Amniotic stem cell (primary cell): ENCODE results near the gene YEATS2.
"Not testable (repeated sequence)": the region's sequence is repeated elsewhere in the genome, so short reads cannot be mapped to it uniquely, and the experiment has no call there.

Experiments
- DNase-seq: peaks from one replicate; lab custom pipeline; 2025; lab: John Stamatoyannopoulos, UW

YEATS2 gene

DNA sequence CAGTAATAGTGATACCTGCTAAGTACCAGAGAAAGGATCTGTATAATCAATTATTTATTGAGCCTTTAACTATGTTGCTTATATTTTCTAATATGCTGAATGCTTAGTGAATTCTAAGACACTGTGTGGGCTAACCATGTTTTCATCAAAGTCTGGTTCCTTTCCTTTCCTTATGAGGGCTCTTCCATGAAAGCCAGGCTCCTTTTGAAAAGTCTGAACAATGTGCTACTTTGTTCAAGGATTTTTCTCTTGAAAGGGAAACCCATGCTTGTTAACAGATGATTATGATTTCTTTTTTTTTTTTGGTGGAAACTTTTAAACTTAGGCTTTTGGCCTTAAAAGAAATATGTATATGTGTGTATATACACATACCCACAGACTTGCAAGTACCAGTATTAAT lies 17.0 kb downstream of the YEATS2 start:
- DNase-seq: no peak

DNA sequence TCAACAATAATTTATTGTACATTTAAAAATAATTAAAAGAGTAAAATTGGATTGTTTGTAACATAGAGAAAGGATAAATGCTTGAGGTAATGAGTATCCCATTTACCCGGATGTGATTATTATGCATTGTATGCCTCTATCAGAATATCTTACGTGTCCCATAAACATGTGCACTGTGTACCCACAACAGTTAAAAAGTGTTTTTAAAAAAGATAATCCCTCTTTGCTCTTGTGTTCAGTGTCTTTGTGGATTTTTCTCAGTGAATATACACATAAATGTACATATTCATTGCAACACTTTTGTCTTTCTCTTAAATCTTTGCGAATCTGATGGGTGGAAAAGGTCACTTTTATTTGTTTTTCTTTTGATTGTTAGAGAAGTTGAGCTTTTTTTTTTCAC lies 20.4 kb downstream of the YEATS2 start:
- DNase-seq: no peak

DNA sequence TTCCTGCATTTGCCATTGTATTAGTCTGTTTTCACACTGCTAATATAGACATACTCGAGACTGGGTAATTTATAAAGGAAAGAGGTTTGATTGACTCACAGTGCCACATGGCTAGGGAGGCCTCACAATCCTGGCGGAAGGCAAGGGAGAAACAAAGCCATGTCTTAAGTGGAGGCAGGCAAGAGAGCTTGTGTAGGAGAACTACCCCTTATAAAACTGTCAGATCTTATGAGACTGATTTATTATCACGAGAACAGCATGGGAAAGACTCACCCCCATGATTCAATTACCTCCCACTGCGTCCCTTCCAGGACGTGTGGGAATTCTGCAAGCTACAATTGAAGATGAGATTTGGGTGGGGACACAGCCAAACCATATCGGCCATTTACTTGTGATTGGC lies 27.8 kb downstream of the YEATS2 start:
- DNase-seq: no peak

DNA sequence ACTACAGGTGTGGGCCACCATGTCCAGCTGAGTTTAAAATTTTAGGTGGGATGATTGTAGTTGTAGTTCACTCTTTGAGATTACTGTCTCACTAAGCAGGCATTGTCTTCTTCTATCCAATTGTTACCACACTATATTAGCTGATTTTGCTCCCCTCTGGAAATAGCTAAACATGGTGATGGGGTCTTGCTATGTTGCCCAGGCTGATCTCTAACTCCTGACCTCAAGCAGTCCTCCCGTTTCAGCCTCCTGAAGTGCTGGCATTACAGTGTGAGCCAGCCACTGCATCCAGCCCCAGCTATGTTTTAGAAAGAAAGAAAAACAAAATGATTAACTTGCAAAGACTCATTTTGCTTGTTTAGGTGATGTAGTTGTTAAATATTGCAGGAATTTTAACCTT lies 30.6 kb downstream of the YEATS2 start:
- DNase-seq: no peak

DNA sequence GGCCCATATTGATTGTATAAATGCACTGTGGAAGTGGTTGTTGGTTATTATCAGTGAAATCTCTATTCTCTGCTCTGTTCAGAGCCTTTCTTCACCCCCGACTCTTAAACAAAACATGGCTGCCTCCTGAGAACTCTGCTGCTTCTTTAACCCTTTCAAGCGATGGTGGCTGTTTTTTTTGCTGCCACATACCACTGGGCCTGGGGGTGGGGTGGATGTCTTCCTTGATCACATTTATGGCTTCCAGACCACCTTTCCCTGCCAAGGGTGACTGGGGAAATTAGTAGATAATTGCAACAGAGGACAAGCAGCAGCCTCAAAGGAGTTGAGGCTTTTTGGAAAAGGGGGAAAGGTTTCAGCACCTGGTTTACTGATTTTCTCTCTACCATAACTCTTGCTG lies 32.8 kb downstream of the YEATS2 start:
- no peak for DNase-seq

DNA sequence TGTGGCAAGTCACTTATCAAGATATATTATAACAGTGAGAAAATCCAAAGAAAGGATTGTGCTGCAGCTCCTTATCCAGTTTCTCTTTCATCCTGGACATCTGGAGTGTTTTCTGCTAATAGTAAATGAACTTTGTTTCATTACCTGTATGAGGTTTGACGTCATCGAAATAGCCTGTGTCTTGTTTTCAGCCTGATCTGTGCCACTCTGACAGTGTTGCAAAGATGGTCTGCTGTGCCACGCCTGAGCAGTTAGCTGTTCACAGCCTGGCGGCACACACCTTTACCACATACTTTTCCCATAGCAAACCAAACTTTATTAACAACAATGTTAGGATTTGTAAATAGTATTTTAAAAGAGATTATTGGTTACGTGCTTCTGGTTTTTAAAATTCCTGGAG lies 34.0 kb downstream of the YEATS2 start:
- no peak for DNase-seq

DNA sequence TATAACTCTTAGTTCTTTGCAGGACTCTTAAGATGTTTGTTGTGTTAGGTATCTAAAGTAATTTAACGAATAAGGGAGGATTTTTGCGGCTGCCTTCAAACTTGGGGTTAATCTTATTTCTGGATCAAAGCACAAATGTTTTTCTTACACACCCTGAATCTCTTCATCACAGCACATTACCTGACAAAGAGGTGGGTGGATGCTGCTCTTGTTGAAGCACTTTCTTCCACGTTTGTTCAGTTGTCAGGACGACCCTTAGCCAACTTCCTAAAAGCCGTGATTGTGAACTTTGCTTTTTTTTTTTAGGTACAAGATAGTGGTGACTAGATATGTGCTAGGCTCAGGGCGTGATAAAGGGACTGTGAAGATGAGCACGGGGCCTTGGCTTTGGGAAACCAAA lies 36.0 kb downstream of the YEATS2 start:
- no peak for DNase-seq

DNA sequence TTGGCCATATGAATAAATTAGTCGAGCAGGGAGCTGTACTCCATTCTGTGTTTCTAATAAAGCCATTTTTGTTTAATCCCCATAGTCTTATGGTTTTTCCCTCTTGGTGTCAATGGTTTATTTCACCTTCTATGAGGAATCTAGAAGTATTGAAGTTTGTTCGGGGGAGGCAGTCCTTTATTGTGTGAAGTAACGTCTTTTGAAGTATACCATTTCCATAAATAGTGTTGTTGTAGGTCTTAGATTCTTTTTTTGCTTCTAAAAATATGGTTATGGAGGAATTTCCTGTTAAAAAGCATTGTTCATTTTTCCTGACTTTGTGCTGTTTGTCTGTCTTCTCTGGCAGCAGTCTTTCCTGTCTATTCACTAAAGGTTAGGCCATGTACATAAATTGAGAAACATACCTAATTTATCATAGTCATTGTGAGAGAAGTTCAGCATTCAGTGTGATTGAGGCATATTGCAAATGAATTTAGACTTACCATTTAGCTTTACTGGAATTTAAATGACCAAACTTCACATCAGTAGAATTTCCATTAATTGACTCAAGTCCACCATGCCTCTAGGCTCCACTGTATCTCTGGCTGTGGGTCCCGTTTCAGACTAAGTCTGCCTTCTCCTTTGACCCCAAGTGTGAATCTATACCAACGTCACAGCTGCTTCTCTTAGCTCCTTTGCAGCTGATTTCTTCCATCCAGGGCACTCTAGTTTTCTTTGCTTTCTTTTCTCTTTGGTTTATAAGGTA lies 37.3 kb downstream of the YEATS2 start:
- no peak for DNase-seq

DNA sequence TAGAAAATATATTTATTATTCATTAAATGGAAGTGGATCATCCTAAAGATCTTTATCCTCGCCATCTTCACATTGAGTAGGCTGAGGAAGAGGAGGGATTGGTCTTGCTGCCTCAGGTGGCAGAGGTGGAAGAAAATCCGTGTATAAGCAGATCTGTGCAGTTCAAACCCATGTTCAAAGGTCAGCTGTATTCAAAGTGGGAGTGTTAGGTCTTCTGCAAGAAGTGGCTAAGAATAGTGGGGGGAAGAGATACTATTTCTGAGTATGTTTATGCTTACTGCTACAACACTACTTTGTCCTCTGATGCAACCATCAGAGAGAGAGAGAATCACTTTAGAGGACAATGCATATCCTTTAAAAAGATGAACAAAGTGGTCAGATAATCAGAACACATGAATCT lies 39.5 kb downstream of the YEATS2 start:
- DNase-seq: no peak

DNA sequence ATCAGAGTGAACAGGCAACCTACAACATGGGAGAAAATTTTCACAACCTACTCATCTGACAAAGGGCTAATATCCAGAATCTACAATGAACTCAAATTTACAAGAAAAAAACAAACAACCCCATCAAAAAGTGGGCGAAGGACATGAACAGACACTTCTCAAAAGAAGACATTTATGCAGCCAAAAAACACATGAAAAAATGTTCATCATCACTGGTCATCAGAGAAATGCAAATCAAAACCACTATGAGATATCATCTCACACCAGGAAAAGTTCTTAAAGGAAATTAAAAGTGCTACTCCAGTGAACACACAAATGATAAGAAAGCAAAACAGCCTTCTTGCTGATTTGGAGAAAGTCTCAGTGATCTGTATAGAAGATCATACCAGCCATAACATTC lies 42.6 kb downstream of the YEATS2 start:
- DNase-seq: not testable (repeated sequence)

DNA sequence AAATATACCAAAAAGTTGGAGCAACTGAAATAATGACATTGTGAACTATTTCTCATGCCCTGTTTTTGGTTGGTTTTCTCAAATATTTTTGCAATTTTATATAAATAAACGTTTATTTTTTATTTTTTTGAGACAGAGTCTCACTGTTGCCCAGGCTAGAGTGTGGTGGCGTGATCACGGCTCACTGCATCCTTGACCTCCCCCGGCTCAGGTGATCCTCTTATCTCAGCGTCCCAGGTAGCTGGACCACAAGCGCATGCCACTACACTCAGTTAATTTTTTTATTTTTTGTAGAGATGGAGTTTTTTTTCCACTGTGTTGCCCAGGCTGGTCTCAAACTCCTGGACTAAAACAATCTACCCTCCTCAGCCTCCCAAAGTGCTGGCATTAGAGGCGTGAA lies 45.6 kb downstream of the YEATS2 start:
- DNase-seq: no peak

DNA sequence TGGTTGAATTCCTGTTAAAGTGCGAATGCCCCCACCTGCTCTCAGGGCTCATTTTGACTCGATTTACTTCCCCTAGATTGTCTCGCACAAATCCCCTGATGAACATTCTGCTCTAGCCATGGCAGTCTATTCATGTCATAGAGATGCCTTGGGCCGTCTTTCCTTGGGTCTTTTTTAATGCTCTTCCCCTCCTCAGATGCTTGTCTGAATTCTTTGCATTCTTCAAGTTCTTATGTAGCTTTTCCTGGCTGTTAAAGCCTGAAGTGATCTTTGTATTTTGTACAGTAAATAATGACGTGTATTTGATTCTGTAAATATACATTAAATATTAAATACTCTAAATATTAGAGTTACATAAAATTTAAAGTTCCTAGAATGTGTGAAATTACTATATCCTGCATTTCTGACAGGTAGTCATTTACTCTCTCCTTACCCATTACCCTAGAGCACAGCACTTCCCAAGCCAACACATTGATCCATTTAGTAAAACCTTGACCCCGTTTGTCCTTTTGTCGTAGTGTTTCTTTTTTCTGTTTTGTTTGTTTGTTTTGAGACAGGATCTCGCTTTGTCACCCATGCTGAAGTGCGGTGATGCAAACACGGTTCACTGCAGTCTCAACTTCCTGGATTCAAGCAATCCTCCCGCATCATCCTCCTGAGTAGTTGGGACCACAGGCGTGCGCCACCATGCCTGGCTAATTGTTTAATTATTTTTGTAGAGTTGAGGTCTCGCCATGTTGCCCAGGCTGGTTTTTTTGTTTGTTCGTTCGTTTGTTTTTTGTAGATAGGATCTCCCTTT lies 47.9 kb downstream of the YEATS2 start:
- peak; percentile 11 for DNase-seq

DNA sequence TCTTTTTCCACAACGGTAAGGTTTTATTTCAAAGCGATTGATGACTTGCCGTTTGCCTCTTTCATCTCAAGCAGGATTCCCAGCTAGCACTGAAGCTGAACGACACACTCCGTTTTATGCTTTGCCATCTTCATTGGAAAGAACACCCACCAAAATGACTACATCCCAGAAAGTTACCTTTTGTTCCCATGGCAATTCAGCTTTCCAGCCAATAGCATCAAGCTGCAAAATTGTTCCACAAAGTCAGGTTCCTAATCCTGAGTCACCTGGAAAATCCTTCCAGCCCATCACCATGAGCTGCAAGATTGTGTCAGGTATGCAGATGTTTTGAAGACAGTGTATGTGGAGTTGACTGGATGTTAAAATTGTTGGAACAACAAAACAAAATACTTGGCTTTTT lies 56.5 kb downstream of the YEATS2 start:
- DNase-seq: no peak

DNA sequence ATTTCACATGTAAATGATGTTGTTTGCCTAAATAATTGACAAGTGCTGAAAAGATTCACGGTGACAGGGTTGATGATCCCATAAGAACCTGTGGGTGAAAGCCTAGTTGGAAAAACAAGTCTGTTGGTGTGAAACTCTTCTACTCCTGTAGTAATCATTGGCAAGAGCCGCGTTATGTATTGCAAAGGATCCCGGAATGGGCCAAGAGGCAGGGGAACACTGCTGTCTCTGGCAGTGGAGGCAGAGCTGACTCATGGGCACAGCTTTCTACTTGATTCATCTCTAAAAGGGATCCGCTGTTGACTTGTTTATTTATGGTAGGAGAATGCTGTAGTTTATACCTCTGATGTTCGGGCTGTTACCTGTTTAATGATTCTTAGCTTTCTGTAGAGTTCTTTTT lies 64.7 kb downstream of the YEATS2 start:
- DNase-seq: no peak

DNA sequence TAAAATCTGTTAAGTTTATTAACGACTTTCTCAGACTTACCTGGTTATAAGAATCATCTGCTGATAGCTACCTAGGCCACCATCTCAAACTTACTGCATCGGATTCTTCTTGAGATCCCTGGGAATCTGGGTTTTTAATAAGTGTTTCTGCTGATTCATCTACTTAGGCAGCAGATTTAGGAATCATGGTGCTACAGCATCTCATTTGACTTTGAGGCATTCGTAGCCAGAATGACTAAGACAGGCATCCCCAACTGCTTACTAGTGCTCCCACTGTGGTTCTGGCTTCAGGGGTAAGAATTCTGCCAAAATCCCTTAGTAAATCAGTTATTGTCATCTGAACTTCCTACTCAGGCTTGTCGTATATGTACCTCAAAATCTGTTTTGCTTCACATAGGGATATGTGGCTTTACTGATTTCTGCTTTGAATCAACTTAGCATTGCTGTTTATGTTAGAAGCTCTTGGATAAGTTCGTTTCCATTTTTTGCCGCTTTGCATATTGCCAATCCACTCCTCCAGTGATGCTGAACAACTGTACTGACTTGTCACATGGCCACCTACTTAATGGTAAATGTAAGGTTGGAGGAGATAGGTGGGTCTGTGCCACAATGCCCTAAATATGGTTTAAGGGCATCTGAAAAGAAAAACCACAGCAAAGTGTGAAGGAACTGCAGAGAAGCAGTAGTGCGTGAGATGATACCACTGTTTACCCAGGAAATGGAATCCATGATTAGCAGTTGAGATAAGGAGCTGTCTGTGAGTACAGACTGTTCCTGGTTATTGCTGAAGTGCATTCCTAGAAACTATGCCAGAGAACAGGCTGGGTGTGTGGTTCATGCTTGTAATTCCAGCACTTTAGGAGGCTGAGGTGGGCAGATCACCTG lies 67.5 kb downstream of the YEATS2 start:
- peak; percentile 51 for DNase-seq

DNA sequence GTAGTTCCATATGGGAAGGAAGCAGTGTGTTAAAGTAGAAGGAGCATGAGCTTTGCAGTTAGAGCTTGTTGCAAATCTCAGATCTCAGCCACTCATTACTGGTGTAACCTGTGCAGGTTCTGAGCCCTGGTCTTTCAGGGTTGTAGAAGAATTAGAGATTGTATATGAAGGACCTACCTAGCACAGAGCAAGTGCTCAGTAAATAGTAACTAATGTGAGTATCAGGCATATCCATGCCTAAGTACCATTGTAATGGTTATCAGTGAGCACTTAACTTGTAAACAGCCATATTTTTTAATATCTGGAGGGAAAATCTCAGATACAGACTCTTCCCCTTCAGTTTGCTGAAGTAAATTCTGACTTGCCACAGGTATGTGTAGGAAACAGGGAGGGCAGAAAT lies 68.5 kb downstream of the YEATS2 start:
- DNase-seq: no peak

DNA sequence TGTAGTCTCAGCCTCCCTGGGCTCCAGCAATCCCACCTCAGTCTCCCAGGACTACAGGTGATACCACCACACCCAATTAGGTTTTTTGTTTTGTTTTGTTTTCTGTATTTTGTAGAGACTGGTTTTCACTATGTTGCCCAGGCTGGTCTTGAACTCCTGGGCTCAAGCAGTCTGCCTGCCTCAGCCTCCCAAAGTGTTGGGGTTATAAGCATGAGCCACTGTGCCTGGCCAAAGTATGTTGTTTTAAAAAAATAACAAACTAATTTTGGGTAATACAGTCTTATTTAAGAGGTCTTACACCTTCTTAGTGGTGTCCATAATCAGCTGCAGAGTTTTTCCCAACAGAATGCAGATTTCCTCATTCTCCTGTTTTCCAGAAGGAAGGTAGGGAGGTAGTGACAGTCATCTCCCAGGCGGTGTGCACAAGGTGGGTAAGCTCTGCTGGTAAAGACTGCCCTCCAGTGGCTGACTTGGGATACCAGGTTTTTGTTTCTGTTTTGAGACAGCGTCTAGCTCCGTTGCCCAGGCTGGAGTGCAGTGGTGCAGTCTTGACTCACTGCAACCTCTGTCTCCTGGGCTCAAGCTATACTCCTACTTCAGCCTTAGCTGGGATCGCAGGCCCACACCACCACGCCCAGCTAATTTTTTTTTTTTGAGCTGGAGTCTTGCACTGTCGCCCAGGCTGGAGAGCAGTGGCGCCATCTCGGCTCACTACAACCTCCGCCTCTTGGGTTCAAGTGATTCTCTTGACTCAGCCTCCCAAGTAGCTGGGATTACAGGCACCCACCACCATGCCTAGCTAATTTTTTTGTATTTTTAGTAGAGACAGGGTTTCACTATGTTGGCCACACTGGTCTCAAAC lies 69.4 kb downstream of the YEATS2 start:
- no peak for DNase-seq

DNA sequence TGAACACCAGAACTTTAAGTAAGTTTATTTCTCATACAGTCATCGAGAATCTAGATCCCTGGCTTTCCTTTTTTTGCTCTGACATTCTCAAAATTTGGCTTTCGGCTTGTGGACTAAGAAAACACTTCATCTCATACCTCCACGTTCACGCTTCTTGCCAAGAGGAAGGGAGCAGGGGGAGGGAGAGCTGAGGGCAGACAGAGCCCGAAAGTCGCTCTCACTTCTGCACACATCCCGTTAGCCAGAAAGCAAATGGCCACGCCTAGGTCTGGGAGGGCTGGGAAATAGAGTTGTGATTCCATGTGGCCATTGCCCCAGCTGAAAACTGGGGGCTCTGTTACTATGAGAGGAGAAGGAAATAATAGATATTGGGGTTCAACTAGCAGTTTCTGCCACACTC lies 70.5 kb downstream of the YEATS2 start:
- no peak for DNase-seq

DNA sequence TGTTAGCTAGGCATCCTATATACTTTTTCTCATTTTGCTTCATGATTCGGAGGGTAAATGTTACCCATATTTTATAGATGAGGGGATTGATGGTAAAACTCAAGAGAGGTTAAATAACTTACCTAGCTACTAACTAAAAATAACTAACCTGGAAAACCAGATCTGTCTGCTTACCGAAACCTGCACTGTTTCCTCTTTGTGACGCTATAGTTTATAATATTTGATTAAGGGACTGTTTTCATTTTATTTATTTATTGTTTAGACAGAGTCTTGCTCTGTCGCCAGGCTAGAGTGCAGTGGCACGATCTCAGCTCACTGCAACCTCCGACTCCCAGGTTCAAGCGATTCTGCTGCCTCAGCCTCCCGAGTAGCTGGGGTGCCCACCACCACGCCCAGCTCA lies 71.9 kb downstream of the YEATS2 start:
- DNase-seq: no peak

DNA sequence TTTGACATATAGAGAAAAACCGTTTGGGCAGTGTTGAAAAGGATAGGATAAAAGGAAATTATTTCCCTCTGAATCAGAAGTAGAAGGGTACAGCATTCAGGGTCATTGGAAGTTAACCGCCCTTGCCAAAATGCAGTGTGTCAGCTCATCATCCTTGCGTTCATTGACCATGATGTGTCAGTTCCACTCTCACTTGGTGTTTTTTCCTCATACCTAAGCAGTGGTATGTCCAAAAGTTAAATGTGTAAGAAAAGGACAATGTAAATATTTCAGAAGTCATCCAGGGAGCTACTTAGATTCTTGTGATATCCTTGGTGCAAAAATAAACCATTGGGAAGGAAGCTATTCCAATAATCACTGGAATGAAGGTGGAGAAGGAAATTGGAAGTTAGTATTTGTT lies 77.0 kb downstream of the YEATS2 start:
- DNase-seq: no peak

DNA sequence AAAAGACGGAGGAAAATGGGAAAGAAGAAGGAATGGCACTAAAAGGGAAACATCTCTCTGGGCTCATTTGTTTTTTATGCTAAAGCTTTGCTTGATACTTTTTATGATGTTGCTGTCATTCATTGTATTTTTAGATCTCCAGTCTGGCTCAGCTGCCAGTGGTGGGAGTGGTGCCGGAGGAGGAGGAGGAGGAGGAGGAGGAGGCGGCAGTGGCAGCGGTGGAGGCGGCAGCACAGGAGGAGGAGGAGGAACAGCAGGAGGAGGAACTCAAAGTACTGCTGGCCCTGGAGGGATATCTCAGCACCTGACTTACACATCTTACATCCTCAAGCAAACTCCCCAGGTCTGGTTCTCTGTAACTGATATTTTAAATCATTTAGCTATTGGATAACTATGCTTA lies 78.2 kb downstream of the YEATS2 start:
- DNase-seq: no peak

DNA sequence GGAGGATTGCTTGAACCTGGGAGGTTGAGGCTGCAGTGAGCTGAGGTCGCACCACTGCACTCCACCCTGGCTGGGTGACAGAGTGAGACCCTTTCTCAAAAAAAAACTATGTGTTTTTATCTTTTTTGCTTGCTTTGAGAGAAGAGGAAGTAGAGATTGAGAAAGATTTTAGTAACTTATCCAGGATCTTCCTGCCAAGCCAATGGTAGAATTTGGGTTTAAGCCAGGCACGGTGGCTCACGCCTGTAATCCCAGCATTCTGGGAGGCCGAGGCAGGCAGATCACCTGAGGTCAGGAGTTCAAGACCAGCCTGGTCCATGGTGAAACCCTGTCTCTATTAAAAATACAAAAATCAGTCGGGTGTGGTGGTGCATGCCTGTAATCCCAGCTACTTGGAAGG lies 78.9 kb downstream of the YEATS2 start:
- not testable (repeated sequence) for DNase-seq
